D721Med (cell line): ENCODE measurements around the gene POMT2.

ENCODE experiments used
- DNase-seq: peaks from one replicate; pipeline ENCODE4 v3.0.0; 2011; ENCODE audit warnings: low spot score; ENCODE audit not compliant: insufficient read length
- FAIRE-seq: peaks from 2 replicates; lab custom pipeline; 2011; peaks lifted over from hg19 to GRCh38; lab: Jason Lieb, UNC
- TF ChIP-seq, protein P1 (sequence below): IDR thresholded peaks from 2 replicates; pipeline ENCODE4 v1.5.1; 2012; ENCODE audit warnings: mild to moderate bottlenecking, control low read depth; ENCODE audit not compliant: insufficient read depth; ENCODE audit errors: missing control alignments

The POMT2 gene

DNA sequence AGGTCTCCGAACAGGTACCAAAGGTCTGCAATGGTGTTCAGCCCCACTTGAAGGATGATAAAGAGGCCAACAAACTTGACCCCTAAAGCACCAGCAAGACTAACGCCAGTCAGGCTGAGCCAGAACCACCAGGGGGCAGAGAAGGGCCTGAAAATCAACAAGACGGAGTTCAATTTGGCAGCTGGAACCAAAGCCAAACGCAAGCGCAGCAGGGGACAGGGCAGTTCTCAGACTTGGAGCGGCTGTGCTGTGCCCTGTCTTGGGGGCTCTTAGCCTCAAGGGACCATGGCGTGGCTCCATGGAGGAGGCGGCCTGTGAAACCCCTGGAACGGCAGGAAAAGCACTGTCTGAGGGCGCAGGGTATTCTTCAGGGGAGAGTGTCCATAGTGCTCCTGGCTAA is 19.6 kb downstream of the POMT2 start:
- TF ChIP-seq, protein P1, sequence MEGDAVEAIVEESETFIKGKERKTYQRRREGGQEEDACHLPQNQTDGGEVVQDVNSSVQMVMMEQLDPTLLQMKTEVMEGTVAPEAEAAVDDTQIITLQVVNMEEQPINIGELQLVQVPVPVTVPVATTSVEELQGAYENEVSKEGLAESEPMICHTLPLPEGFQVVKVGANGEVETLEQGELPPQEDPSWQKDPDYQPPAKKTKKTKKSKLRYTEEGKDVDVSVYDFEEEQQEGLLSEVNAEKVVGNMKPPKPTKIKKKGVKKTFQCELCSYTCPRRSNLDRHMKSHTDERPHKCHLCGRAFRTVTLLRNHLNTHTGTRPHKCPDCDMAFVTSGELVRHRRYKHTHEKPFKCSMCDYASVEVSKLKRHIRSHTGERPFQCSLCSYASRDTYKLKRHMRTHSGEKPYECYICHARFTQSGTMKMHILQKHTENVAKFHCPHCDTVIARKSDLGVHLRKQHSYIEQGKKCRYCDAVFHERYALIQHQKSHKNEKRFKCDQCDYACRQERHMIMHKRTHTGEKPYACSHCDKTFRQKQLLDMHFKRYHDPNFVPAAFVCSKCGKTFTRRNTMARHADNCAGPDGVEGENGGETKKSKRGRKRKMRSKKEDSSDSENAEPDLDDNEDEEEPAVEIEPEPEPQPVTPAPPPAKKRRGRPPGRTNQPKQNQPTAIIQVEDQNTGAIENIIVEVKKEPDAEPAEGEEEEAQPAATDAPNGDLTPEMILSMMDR, result peak; percentile 91
- peak; percentile 45 for DNase-seq
- no peak for FAIRE-seq

- FAIRE-seq, result no peak
These were observed 20.9 kb downstream of the POMT2 start for GRCh38 chr14:77299771-77300170.

GRCh38 chr14:77296906-77297305 is 23.8 kb downstream of the POMT2 start:
- TF ChIP-seq, protein P1, result no peak
- no peak for DNase-seq
- FAIRE-seq, result no peak

More at GRCh38 chr14:77299771-77300170, 20.9 kb downstream of the POMT2 start:
- no peak for DNase-seq
- TF ChIP-seq, protein P1, result no peak

DNA sequence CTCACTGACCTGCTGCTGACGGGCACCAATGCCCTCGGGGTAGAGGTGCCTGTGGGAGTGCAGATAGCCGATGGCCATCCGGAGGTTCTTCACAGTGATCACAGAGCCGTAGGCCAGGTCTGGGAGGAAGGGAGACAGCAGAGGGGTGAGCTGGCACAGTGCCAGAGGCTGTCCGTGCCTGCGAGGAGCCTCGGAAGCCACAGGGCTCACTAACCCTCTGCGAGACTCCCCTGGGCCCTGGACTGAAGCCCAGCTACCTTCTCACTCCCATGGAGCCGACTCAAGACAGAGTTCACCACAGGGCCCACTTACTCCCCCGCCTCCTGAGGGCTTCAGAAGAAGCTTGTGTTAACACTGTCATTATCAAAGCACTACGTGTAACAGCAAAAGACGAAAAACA is 24.5 kb downstream of the POMT2 start:
- FAIRE-seq (no peak), DNase-seq (no peak)

DNA sequence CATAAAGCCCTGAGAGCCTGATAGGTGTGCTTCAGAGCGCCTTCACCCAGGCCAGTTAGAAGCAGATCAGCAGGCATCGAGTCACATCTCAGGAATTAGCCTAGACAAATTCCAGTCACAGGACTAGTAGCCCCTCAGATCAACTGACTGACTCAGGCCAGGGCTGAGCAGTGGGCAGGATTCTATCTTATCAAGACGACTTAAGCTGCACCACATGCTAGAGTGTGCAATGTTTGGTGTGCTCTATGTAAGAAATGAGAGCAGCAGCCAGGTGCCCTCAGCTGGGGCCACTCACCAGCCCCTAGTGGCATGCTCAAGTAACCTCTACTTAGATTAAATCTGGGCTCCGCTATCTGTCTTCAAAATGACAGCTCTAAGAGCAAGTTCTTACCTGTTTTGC is 30.0 kb downstream of the POMT2 start:
- DNase-seq, result no peak
- TF ChIP-seq, protein P1, result no peak

More for the DNA sequence above, 24.5 kb downstream of the POMT2 start:
- TF ChIP-seq, protein P1, result no peak

DNA sequence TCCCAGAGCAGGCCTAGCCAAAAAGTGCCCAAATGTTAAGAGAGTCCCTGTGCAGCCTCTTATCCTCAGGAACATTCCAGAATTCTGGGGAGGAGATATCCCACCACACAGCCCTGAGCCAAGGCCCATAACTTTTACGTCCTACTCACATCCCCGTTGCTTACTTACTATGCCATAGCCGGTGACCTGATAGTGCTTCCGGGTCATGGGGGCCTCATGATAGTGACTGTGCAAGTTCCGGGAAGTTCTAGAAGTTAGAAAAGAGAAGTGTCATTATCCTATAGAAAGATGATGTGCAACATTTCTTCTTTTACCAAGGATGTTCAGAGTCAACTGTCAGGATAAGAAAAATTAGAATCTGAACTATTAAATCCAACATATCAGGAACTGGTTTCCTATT is 34.1 kb downstream of the POMT2 start:
- DNase-seq, result no peak
- TF ChIP-seq, protein P1, result no peak
- no peak for FAIRE-seq

More for the DNA sequence above, 30.0 kb downstream of the POMT2 start:
- FAIRE-seq, result no peak

- DNase-seq (no peak), FAIRE-seq (no peak)
- TF ChIP-seq, protein P1, result no peak
These were observed 36.2 kb downstream of the POMT2 start for GRCh38 chr14:77284466-77284865.
